GM20431 (cell line): ENCODE measurements around the gene DRC3.

Source experiments
- in situ Hi-C: fragments of 300-500 bp; cut with MseI, MboI; formaldehyde crosslinking; loops from one replicate; pipeline ENCODE4 v1.15.0; 2020; ENCODE audit warnings: low sequenced_read_pairs; ENCODE audit not compliant: unreplicated experiment

The DRC3 gene, protein sequence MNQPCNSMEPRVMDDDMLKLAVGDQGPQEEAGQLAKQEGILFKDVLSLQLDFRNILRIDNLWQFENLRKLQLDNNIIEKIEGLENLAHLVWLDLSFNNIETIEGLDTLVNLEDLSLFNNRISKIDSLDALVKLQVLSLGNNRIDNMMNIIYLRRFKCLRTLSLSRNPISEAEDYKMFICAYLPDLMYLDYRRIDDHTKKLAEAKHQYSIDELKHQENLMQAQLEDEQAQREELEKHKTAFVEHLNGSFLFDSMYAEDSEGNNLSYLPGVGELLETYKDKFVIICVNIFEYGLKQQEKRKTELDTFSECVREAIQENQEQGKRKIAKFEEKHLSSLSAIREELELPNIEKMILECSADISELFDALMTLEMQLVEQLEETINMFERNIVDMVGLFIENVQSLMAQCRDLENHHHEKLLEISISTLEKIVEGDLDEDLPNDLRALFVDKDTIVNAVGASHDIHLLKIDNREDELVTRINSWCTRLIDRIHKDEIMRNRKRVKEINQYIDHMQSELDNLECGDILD

DNA sequence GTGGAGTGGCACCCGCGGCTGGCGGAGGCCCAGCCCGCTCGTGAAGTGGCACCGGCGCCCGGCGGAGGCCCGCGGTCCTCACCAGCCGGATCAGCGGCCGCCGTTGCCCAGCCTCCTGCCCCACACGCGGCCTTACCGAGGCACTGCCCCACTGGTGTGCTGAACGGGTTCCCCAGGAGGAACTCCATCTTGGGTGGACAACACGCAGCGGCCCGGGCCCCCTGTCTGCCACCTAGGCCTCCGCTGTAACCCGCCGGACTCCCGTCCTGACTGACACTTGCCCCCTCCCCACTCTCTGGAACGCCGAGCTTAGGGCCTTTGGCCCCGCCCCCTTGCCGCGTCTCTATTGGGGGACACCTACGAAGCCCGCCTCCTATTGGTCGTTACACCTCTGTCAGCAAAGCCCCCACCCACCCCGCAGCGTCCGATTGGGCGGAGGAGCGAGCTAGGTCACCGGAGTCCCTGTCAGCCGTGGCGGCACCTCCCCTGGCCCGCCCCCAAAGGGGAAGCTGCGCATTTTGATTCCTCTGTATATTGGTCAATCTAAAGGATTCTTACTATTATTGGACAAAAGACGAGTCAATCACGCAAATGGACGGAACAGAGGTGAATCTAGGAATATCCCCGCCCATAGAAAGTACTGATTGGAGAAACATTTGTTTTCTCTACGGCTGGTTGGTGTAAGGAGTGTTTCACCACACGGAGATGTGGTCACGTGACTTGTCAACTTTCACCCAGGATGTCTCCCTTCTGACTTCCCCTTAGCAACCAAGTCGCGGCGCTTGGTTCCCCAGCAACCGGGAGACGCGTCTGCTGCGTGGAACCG is at the start of gene DRC3, which contains the start of gene TOM1L2:
TSS of gene DRC3 (plus strand) at position 737 of the 826 bp plus-strand sequence. CDS start 4,737 bp downstream, outside the sequence.
TSS of gene TOM1L2 (minus strand) at position 275 of the 826 bp plus-strand sequence. CDS start at position 188, 87 bp downstream.
- in situ Hi-C loops, result no loop called here

DNA sequence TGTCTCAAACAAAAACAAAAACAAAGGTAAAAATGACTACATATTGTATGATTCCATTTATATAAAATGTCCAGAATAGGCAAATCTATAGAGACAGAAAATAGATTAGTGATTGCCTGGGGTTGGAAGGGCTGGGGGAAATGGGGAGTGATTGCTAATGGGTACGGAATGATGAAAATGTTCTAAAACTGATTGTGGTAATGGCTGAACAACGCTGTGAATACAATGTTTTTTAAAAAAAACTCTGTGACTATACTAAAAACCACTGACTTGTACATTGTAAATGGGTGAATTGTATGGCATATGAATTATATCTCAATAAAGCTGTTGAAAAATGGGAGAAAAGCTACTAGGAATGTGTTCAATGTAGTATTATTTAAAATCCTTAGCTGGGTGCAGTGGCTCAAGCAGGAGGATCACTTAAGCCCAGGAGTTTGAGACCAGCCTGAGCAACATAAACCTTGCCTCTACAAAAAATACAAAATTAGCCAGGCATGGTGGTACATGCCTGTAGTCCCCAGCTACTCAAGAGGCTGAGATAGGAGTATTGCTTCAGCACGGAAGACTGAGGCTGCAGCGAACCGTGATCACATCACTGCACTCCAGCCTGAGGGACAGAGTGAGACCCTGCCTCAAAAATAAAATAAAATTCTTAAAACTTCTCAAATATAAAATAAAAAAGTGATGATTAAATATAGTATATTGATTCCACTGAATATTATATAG is 48.4 kb upstream of the DRC3 start:
- in situ Hi-C loops, result no loop called here

DNA sequence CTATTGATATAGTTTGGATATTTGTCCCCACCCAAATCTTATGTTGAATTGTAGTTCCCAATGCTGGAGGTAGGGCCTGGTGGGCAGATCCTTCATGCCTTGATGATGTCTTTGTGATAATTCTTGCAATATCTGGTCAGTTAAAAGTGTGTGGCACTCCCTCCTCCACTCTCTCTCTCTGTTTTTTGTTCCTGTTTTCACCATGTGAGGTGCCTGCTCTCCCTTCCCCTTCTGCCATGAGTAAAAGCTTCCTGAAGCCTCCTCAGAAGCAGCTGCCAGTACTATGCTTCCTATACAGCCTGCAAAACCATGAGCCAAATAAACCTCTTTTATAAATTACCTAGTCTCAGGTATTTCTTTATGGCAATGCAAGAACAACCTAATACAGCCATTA is 47.8 kb upstream of the DRC3 start:
- in situ Hi-C loops, result no loop called here

DNA sequence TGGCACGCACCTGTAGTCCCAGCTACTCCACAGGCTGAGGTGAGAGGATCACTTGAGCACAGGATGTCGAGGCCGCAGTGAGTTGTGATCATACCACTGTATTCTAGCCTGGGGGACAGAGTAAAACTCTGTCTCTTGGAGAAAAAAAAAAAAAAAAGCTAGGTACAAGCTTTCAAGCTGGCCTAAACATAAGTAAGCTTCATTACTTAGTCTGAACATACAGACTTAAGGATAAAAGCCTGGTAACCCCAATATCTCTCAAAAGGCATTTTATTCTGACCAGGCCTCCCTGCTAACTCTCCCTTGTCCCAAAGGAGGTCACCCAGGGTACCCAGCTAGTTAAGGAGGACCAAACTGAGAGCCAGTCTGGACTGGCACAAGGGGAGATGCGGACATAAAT is 46.6 kb upstream of the DRC3 start:
- in situ Hi-C loops, result no loop called here

DNA sequence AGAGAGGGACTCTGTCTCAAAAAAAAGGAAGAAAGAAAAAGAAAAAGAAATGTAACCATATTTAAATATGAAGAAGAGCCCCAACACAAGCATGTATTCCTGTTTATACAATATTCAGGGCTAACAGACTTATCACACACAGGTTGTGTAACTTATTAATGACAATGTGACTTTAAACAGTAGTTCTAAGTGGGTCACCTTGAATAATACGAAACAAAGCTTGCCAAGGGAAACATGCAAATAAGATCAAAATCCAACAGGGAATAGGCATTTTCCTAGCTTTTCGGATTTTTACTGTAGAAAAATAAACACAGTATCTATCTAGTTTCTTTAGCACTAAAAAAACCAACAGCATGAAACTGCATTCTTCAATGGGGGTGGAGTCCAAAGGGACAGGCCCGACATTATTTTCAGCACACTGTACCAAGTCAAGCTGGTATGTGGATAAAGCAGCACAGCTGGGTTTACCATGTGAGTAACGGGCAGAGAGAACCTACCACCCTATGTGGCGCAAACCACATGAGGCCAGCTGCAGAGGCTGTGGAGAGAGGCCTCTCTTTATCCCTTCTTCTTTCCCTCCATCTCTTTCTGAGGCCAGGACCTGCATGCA is 45.7 kb upstream of the DRC3 start:
- in situ Hi-C loops, result no loop called here

DNA sequence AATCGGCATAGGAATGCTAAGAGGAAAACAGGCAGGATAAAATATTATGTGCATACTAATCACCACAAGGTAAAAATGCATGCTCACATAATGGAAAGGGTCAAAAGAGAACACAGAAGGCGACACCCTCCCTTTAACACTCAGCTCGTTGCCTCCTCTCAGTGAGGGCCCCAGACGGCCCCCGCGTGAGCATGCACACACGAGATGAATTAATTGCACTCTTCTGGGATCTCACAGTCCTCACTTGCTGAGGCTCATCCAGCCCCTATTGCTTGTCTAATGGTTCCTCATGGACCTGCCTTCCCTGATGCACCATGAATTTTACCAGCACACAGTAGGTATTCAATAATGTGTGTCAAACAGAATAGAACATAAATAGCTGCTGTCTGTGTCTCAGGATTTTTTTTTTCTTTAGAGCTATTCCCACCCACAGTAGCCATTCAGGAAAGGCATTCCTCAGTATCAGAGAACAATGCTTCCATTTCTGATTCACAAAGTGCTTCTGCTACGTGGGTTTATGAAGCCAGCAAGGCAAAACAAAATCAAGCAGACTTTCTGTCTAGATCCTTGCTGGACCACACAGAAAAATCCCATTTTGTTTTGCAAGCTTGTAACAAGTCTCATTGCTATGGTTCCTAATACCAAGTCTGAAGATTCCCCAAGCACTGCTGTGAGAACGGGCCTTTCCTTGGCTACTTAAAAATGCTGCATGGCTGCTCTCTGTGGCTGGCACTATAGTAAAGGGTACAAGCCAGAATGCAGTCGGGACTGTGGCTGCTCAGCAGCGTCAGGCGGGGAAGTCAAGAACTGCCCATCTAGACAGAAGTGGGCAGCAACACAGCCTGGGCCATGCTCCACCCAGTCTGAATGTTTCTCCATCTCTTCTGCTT is 44.0 kb upstream of the DRC3 start:
- in situ Hi-C loops, result no loop called here

DNA sequence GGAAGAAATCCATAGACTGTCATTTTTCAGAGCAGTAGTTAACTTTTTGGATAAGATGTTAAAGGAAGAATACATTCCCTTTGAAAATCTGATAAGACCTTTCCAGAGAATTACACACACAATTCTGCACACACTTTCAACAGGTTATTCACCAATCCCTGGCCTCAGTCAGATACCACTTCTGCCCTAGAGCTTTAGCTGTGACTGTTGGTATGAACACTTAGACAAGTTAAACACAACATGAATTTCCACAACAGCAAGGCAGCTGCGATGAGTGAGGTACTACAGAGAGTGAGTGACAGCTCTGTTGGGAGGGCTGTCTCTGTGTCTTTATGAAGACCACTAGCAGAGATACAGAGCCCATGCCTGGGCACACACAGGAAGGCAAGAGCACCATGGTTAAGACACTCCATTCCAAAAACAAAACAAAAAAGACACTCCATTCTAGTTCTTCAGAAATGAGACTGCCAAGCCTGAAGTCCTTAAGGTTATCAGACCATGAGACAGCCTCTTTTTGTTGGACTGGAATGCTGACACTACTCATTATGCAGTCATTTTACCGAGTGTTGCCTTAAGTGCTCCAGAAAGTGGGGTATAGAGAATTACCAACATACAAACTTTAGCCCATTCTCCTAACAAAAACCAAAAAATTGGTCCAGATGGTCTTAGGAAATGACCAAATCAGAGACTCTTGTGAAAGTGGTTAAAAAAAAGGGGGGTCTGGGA is 42.8 kb upstream of the DRC3 start:
- in situ Hi-C loops, result no loop called here

DNA sequence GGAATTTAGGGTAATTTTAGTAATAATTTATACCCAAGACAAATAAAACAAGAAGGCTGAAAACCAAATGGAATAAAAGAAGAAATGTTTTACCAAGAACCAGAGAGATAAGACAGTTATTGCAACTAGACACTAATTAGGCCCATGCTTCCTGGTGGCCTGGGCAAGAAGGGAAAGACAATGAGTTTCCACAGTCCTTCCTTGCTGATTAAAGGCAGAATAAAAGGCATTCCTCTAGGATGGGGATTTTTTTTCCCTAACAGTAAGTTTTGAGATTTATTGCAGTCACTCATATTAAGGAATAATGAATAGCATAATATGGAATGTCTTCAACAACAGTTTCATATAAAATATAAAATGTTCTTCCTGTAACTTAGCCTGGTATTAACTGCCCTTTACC is 42.0 kb upstream of the DRC3 start:
- in situ Hi-C loops, result no loop called here

DNA sequence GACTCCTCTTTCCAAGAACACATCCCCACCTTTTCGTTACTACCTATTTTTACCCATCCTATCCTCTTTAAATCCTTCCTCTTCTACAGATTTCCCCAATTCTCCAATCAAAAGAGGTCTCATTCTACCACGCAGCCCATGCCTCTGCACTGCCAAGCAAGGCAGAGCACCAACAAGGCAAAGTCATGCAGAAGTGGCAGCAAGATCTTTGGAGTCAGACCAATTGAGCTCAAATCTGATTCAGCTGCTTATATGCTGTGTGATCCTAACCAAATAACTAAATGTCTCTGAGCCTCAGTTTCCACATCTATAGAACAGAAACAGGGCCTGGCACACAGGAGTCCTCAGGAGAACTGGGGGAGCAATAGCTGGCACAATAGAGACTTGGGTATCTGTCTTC is 41.5 kb upstream of the DRC3 start:
- in situ Hi-C loops, result no loop called here

DNA sequence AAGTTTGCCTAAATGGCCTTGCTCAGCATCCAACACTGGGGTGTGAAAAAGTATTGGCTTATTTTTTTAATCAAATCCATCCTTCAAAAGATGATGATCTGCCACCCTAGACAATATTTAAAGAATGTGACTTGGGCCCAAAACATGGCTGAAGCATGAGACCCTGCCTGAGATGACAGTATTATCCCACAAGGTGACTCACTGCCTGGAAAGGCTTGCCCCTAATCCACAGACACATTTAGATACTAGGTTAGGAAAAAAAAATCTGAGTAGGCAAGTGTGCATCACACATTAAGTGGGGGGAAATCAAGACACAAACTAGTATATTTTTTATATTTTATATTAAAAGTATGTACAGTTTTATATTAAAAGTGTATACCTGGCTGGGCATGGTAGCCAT is 38.9 kb upstream of the DRC3 start:
- in situ Hi-C loops, result no loop called here

DNA sequence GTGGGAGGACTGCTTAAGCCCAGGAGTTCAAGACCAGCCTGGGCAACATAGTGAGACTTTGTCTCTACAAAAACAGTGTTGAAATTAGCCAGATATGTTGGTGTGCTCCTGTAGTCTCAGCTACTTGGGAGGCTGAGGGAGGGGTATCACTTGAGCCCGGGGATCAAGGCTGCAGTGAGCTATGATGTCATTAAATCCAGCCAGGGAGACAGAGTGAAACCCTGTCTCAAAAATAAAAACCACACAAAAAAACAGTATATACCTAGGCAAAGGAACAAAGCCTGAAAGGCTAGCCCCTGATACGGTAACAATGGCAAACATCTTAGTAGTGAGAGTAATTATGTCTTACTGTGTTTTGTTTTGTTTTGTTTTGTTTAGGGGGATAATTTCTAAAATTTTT is 38.4 kb upstream of the DRC3 start:
- in situ Hi-C loops, result no loop called here

DNA sequence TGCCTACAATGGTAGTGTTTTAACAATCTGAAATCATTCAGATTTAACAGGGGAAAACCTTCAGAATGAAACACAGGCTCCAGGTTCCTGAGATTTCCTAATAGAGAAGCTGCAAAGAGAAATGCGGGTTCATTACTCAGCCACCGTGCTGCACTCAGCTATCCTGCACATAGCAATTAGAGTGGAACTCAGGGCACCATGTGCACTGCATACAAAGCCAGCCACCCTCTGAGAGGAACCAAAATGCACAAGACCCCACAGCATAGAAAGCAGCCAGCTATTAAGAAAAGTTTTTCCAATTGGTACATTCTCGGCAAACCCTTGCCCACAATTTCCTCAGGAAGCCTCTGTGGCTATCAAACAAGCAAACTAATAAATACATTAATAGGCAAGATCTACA is 37.9 kb upstream of the DRC3 start:
- in situ Hi-C loops, result no loop called here

DNA sequence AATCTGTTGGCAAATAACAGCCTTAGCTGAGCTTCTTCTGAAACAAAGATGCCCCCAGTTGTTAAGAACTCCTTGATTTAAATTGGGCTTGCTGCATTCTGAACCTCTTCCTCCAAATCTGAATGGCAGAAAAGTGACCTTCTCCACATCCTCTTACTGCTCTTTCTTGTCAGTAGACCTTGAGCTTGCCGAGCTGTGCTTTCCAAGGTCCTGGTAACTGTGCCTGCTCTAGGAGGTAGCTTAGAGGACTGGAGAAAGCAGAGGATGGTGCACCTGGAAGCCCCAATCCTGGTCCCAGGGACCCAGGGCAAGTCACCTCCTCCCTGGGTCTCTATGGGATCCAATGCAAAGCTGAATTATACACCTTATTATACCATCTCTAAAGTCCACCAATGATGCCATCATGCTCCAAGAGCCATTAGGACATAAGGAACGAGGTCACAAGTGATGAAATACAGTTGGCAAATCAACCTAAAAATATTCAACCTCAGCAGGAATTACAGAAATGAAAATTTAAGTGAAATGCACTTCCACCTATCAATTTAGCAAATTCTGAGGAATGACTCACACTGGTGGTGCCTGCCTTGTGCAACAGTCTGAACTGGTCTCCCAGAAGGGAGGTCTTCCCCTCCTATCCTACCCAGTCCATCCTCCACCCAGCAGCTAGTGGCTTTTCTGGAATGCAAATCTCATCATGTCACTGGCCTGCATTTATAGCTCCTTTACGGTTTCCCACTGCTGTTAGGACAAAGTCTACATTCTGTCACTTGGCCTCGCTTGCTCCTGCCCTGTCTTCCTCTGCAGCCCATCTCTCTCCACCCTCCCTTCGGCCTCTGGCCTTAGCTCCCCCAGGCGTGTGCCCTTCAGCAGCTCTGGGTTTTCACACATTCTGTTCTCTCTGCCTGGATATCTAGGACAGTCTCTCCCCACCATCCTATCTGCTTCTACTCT is 37.1 kb upstream of the DRC3 start:
- in situ Hi-C loops, result no loop called here

DNA sequence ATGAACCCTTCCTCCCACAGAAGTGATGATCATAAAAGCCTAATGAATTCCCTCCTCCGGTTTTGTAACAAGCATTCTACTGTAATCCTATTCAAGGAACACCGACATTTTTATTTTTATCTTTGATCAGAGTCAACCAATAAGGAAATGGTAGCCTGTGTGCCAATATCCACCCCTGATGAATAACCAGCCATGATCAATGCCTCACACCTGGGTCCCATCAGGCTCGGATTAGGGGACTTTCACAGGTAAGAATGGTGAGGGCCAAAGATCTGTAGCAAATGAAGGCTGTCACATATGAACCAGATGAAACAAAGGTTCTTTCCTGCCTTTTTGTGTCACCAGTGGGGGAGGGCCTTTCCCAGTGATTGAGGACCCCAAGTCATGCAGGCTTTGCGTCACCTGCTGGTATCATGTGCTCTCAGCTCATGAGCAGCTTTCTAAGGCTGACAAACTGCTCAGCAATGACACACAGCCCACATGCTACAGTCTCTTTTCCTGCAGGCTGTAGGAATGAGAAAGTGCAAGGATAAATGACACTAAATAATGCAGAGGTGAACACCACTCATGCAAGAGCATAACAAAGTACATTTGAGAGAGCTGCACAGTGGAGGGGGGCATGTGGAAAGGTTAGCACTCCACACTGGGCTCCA is 35.3 kb upstream of the DRC3 start:
- in situ Hi-C loops, result no loop called here

DNA sequence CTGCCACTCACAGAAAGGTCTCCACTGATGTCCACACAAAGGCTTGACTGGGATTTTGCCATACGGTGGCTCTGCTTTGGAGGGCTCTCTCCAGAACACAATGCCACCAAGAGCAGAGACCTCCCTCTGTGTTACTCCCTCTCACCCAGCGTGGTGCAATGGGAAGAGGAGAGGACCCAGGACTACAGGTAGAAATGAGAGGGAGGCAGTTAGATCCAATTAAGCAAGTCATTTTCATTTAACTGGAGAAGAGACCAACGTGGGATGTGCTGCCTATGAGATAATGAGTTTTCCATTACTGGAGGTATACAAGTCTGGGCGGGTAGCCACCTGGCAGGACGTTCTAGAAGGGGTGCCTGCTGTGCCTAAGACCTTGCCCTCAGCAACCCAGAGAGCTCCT is 34.7 kb upstream of the DRC3 start:
- in situ Hi-C loops, result no loop called here

DNA sequence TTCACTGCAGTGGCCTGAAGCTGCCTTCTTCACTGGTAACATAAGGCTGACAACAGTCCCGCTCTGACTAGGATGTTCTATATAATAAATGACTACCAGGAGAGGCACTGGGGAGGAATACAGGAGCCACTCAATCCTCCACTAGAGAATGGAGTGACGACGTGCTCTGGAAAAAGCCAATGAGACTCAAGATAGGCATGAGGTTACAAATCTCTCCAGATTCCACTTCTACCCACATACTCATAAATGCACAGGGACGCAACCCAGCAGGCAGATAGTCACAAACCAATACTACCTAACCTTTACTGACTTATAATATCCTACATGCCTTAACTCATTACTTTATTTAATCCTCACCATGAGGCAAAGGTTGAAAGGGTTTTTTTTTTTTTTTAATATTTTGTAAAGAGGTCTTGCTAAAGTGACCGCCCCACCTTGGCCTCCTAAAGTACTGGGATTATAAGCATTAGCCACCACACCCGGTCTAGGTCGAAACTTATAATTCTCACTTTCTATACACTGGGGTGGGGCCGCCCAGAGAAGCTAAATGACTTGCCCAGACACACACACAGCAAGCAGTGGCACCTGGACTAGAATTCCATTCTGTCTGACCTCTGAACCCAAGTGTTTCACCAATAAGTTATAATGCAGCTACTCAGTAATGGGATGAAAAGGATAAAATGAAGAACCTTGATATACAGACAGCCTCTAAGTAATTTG is 34.1 kb upstream of the DRC3 start:
- in situ Hi-C loops, result no loop called here
